CD14-positive monocyte (primary cell): ENCODE results near the gene DUSP28. TPM values are rescaled to one million over a fixed set of nuclear protein-coding genes. Genes with fewer than 3 reads are reported as not detected.
"Not testable (repeated sequence)": the region's sequence is repeated elsewhere in the genome, so short reads cannot be mapped to it uniquely, and the experiment has no call there.

Experiments used
- DNase-seq, 3 donors: peaks; one replicate each; pipeline ENCODE4 v3.0.0-alpha.2; 2011 to 2022
- H2AFZ ChIP-seq: 2 replicates; pipeline ENCODE4 v1.6.0; 2012; ENCODE audit warnings: mild to moderate bottlenecking, low read depth, low read length, inconsistent platforms; ENCODE audit not compliant: insufficient read depth, poor library complexity, severe bottlenecking
- H3K27ac ChIP-seq, 2 donors: 1 replicate in 1 of 2; 2 replicates in 1 of 2; pipeline ENCODE4 v1.5.1; 2012 to 2013; ENCODE audit warnings: low read length in 2 of 2, control low read depth in 1 of 2, inconsistent platforms in 1 of 2, low read depth in 1 of 2, mild to moderate bottlenecking in 1 of 2
- H3K27me3 ChIP-seq, 2 donors: one replicate each; pipeline versions ENCODE4 v1.6.0 to v1.6.1; 2011 to 2013; ENCODE audit warnings: low read length in 2 of 2; ENCODE audit not compliant: control insufficient read depth in 2 of 2, insufficient read depth in 2 of 2
- H3K36me3 ChIP-seq, 2 donors: replicated peaks in 1 of 2; 1 replicate in 1 of 2; 2 replicates in 1 of 2; pipeline versions ENCODE4 v1.5.1 to v1.6.1; 2012 to 2013; ENCODE audit warnings: low read length in 2 of 2, control low read depth in 1 of 2, inconsistent platforms in 1 of 2, mild to moderate bottlenecking in 1 of 2; ENCODE audit not compliant: insufficient read depth in 2 of 2, control insufficient read depth in 1 of 2
- H3K4me1 ChIP-seq, 2 donors: 1 replicate in 1 of 2; 2 replicates in 1 of 2; pipeline versions ENCODE4 v1.5.1 to v1.6.1; 2012 to 2013; ENCODE audit warnings: low read length in 2 of 2, control low read depth in 1 of 2, inconsistent platforms in 1 of 2, mild to moderate bottlenecking in 1 of 2, moderate library complexity in 1 of 2; ENCODE audit not compliant: insufficient read depth in 2 of 2, control insufficient read depth in 1 of 2
- H3K4me2 ChIP-seq: replicated peaks from 2 replicates; pipeline ENCODE3; 2012; ENCODE audit warnings: low read length, moderate library complexity, mild to moderate bottlenecking; ENCODE audit not compliant: poor library complexity, severe bottlenecking; ENCODE audit errors: extremely low read depth
- H3K4me3 ChIP-seq, 3 experiments: fragments of 200-600 bp in 1 of 3; sonication (generic) in 1 of 3; replicated peaks in 1 of 3; 1 replicate in 2 of 3; 2 replicates in 1 of 3; pipeline ENCODE4 v1.5.1; 2011 to 2013; ENCODE audit warnings: low read length in 3 of 3, mild to moderate bottlenecking in 3 of 3, control low read depth in 2 of 3, low read depth in 2 of 3, inconsistent platforms in 1 of 3, moderate library complexity in 1 of 3
- H3K79me2 ChIP-seq: 2 replicates; pipeline ENCODE4 v1.6.0; 2012; ENCODE audit warnings: mild to moderate bottlenecking, control low read depth, inconsistent platforms, low read length, moderate library complexity; ENCODE audit not compliant: insufficient read depth
- H3K9ac ChIP-seq: 2 replicates; pipeline ENCODE4 v1.6.0; 2017; ENCODE audit warnings: low read length, mild to moderate bottlenecking; ENCODE audit not compliant: insufficient read depth, poor library complexity, severe bottlenecking
- H3K9me3 ChIP-seq, 2 donors: replicated peaks in 1 of 2; 1 replicate in 1 of 2; 2 replicates in 1 of 2; pipeline versions ENCODE4 v1.5.1 to v1.6.1; 2012 to 2013; ENCODE audit warnings: low read length in 2 of 2, control low read depth in 1 of 2; ENCODE audit not compliant: control insufficient read depth in 1 of 2, insufficient read depth in 1 of 2
- H4K20me1 ChIP-seq: 2 replicates; pipeline ENCODE4 v1.6.0; 2012; ENCODE audit warnings: mild to moderate bottlenecking, low read length, control low read depth, moderate library complexity; ENCODE audit not compliant: insufficient read depth
- H3K27ac Mint-ChIP-seq, 7 donors: one replicate each; pipeline ENCODE4 v1.8.0; 2020; ENCODE audit warnings: mild to moderate bottlenecking in 7 of 7, mixed read lengths in 7 of 7, moderate library complexity in 6 of 7, inconsistent platforms in 2 of 7
- H3K27me3 Mint-ChIP-seq, 3 donors: one replicate each; pipeline ENCODE4 v1.8.0; 2021 to 2022; ENCODE audit warnings: low read depth in 3 of 3, mild to moderate bottlenecking in 3 of 3, mixed read lengths in 3 of 3, moderate library complexity in 3 of 3, inconsistent platforms in 1 of 3
- H3K36me3 Mint-ChIP-seq, 2 donors: one replicate each; pipeline ENCODE4 v1.8.0; 2020; ENCODE audit warnings: mixed read lengths in 2 of 2, inconsistent platforms in 1 of 2, mild to moderate bottlenecking in 1 of 2
- H3K4me1 Mint-ChIP-seq: one replicate; pipeline ENCODE4 v1.8.0; 2020; ENCODE audit warnings: mild to moderate bottlenecking, mixed read lengths
- H3K4me3 Mint-ChIP-seq, 2 donors: one replicate each; pipeline ENCODE4 v1.8.0; 2020; ENCODE audit warnings: mild to moderate bottlenecking in 2 of 2, mixed read lengths in 2 of 2, moderate library complexity in 1 of 2
- H3K9me3 Mint-ChIP-seq, 7 donors: one replicate each; pipeline ENCODE4 v1.8.0; 2020 to 2022; ENCODE audit warnings: mixed read lengths in 7 of 7, mild to moderate bottlenecking in 6 of 7, moderate library complexity in 6 of 7, inconsistent platforms in 2 of 7
- CTCF ChIP-seq: fragments of 200-600 bp; IDR thresholded peaks from one replicate; pipeline ENCODE4 v1.8.0; 2022; ENCODE audit warnings: antibody characterized with exemption, mild to moderate bottlenecking
- WGBS: methylation state at CpG from one replicate; pipeline ENCODE4 v1.1.5; 2013; ENCODE audit warnings: missing lambda C conversion rate; ENCODE audit not compliant: insufficient coverage; 5-methylcytosine and 5-hydroxymethylcytosine counted together
- intact Hi-C, 2 donors: fragments of 100-400 bp; cut with micrococcal nuclease; formaldehyde crosslinking; loops; one replicate each; pipeline versions ENCODE4 v1.15.0 to v1.15.1; 2023
- polyA plus RNA-seq, 3 donors: library from polyadenylated mRNA; depleted of rRNA in 1 of 3; unstranded in 2 of 3; stranded (reverse) in 1 of 3; fragments of 300-500 nt in 2 of 3; fragments of >200 nt in 1 of 3; fragmentation: Illumina TruSeq in 2 of 3; gene quantifications; 1 replicate in 2 of 3; 2 replicates in 1 of 3; pipeline ENCODE4 v1.2.3, GENCODE V29; 2012 to 2021

The DUSP28 gene
- polyA plus RNA-seq, 3 donors: 10.8 to 17.7 (median 17.1) TPM

GRCh38 chr2:240561325-240561971, 1.3 kb downstream of the DUSP28 start:
- peak overlapping the region; percentile 97 for H3K9ac ChIP-seq
- peaks cover 35% of the 10 kb centered on the region for H4K20me1 ChIP-seq
- H3K4me1 Mint-ChIP-seq: peaks cover 77% of the 10 kb centered on the region
- peaks cover 26 to 35% of the 10 kb centered on the region in 2 donors for H3K36me3 Mint-ChIP-seq
- 0% methylated on average over 9 of the region's 14 CpGs for WGBS
- peak overlapping the region; percentile 93 to 100 (median 97) for H3K27ac Mint-ChIP-seq
- peak; percentile 16 for TF ChIP-seq CTCF
- DNase-seq: peak; percentile 79 to 96 (median 92)
- H3K27me3 ChIP-seq: no peaks in the 10 kb centered on the region
- H3K4me1 ChIP-seq: peaks cover 82 to 97% of the 10 kb centered on the region in 2 donors
- peak overlapping the region; percentile 66 to 80 (median 79) for H3K4me3 ChIP-seq
- peak overlapping the region; percentile 97 to 98 for H3K27ac ChIP-seq
- H3K27me3 Mint-ChIP-seq: peaks cover 2 to 7% (median 6%) of the 10 kb centered on the region in 3 donors
- H3K9me3 Mint-ChIP-seq: peaks cover 0 to 4% (median 0%) of the 10 kb centered on the region in 7 donors
- no peaks in the 10 kb centered on the region for H3K36me3 ChIP-seq
- H2AFZ ChIP-seq: no peak overlapping the region
- H3K9me3 ChIP-seq: no peaks in the 10 kb centered on the region
- peak overlapping the region; percentile 82 for H3K4me2 ChIP-seq
- peak overlapping the region; percentile 84 to 92 for H3K4me3 Mint-ChIP-seq
- peaks cover 65% of the 10 kb centered on the region for H3K79me2 ChIP-seq
- intact Hi-C loops: loop anchor here (2.0 to 5.0 kb wide), 4 partner anchors 23 to 66 kb away; partner anchors contain the start of gene GPR35 (in 2 of the 2)

- DNase-seq, H3K9ac ChIP-seq, H2AFZ ChIP-seq, H3K4me3 Mint-ChIP-seq, H3K27me3 Mint-ChIP-seq, H3K9me3 Mint-ChIP-seq, H3K27me3 ChIP-seq, H3K36me3 ChIP-seq, H3K9me3 ChIP-seq: not testable (repeated sequence)
- Mint-ChIP-seq H3K27ac (peak overlapping the region; percentile 64 to 100 (median 96)), H3K36me3 (peaks cover 21 to 28% of the 10 kb centered on the region in 2 donors), H3K4me1 (peaks cover 78% of the 10 kb centered on the region)
- Histone ChIP-seq H3K4me3 (peak overlapping the region in 1 of 3 experiments; percentile 79), H3K27ac (peak overlapping the region; percentile 41 to 98), H4K20me1 (peaks cover 17% of the 10 kb centered on the region), H3K4me2 (peak overlapping the region; percentile 82), H3K79me2 (peaks cover 48% of the 10 kb centered on the region), H3K4me1 (peaks cover 84 to 95% of the 10 kb centered on the region in 2 donors)
- 98% methylated on average over 14 of the region's 17 CpGs for WGBS
- intact Hi-C loops: loop anchor here in 1 of 2 donors (5.0 kb wide), 1 partner anchor 64 kb away; the partner anchor contains the start of gene GPR35
These were observed 3.1 kb downstream of the DUSP28 start for GRCh38 chr2:240563231-240563630.
